WI38 (cell line): ENCODE data around the gene THSD7B.

Source experiments
- H3K4me3 ChIP-seq: 2 replicates; pipeline ENCODE4 v1.5.1; 2011; ENCODE audit warnings: low read depth, mild to moderate bottlenecking, control low read depth, low read length
- CTCF ChIP-seq: IDR thresholded peaks from 2 replicates; pipeline ENCODE4 v1.5.1; 2012; ENCODE audit warnings: low read depth, mild to moderate bottlenecking, control low read depth, low read length

Gene THSD7B

GRCh38 chr2:137165968-137166367, 400.6 kb downstream of the THSD7B start:
- TF ChIP-seq CTCF = no peak
- no peak overlapping the region for H3K4me3 ChIP-seq

- no peak for TF ChIP-seq CTCF
- no peak overlapping the region for H3K4me3 ChIP-seq
Measured at GRCh38 chr2:137167651-137168050, 402.3 kb downstream of the THSD7B start.

GRCh38 chr2:137168552-137168951, 403.2 kb downstream of the THSD7B start:
- no peak for TF ChIP-seq CTCF
- no peak overlapping the region for H3K4me3 ChIP-seq

GRCh38 chr2:137172162-137172561, 406.8 kb downstream of the THSD7B start:
- H3K4me3 ChIP-seq = no peak overlapping the region
- no peak for TF ChIP-seq CTCF

- TF ChIP-seq CTCF = no peak
- no peak overlapping the region for H3K4me3 ChIP-seq
Measured at GRCh38 chr2:137173463-137173862, 408.1 kb downstream of the THSD7B start.

- no peak for TF ChIP-seq CTCF
- no peak overlapping the region for H3K4me3 ChIP-seq
Measured at GRCh38 chr2:137175246-137175645, 409.9 kb downstream of the THSD7B start.

- TF ChIP-seq CTCF = no peak
- H3K4me3 ChIP-seq = no peak overlapping the region
Measured at GRCh38 chr2:137178951-137179377, 413.6 kb downstream of the THSD7B start.
